Raji (cell line): Measurements from ENCODE around the gene PAFAH2.

Experiments used
- POLR2A ChIP-seq: IDR thresholded peaks from 2 replicates; pipeline ENCODE4 v1.6.1; 2011; ENCODE audit warnings: low read depth, low read length, control low read depth; ENCODE audit not compliant: insufficient read depth

The PAFAH2 gene

GRCh38 chr1:25914074-25914995, 83.5 kb downstream of the PAFAH2 start:
- TF ChIP-seq POLR2A = 0 out of 2 replicates have a peak, but pooled peaks have one; percentile 17

GRCh38 chr1:25913206-25913605, 84.7 kb downstream of the PAFAH2 start:
- no peak for TF ChIP-seq POLR2A

- no peak for TF ChIP-seq POLR2A
These were observed 85.6 kb downstream of the PAFAH2 start for GRCh38 chr1:25912076-25912831.

- no peak for TF ChIP-seq POLR2A
These were observed 86.7 kb downstream of the PAFAH2 start for GRCh38 chr1:25911162-25911561.
